Nephron progenitor cell (in vitro differentiated cells): ENCODE results near the gene TMEM156.

Experiments
- DNase-seq: peaks from one replicate; pipeline ENCODE4 v3.0.0; 2021
- H3K27ac Mint-ChIP-seq: 2 replicates; pipeline ENCODE4 v1.8.0; 2021; ENCODE audit warnings: mild to moderate bottlenecking, moderate library complexity, mixed read lengths
- H3K27me3 Mint-ChIP-seq: 2 replicates; pipeline ENCODE4 v1.8.0; 2021; ENCODE audit warnings: mild to moderate bottlenecking, low read depth, mixed read lengths; ENCODE audit not compliant: poor library complexity
- H3K36me3 Mint-ChIP-seq: 2 replicates; pipeline ENCODE4 v1.8.0; 2021; ENCODE audit warnings: low read depth, mixed read lengths
- H3K4me1 Mint-ChIP-seq: 2 replicates; pipeline ENCODE4 v1.8.0; 2021; ENCODE audit warnings: mixed read lengths
- H3K4me3 Mint-ChIP-seq: 2 replicates; pipeline ENCODE4 v1.8.0; 2021; ENCODE audit warnings: mild to moderate bottlenecking, moderate library complexity, mixed read lengths
- H3K9me3 Mint-ChIP-seq: 2 replicates; pipeline ENCODE4 v1.8.0; 2021; ENCODE audit warnings: mild to moderate bottlenecking, moderate library complexity, mixed read lengths
- TF ChIP-seq, protein P1 (sequence below): fragments of 200-600 bp; sonication (generic); IDR thresholded peaks from 2 replicates; pipeline ENCODE4 v1.5.0; 2021; ENCODE audit warnings: antibody characterized with exemption

The TMEM156 gene

DNA sequence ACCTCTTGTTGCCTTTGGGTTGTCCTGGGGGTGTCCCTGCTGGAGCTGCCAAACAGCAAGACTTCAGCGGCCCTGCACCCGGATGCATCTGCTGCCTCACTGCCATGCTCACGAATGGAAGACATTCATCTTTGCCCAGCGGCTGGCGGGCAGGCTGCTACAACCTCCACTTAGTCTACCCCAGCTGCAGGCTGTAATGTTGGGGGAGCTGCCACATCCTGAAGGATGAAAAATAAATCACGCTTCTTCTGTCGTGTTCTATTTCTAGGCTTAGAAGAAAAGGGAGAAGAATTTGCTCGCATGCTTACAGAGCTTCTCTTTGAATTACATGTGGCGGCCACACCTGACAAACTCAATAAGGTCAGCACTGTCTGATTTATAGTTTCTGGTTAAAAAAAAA, 103.2 kb downstream of the TMEM156 start:
- H3K36me3 Mint-ChIP-seq = peaks cover 33% of the 10 kb centered on the region
- H3K9me3 Mint-ChIP-seq = no peaks in the 10 kb centered on the region
- peaks cover 74% of the 10 kb centered on the region for H3K4me1 Mint-ChIP-seq
- peak; percentile 21 for DNase-seq
- TF ChIP-seq, protein P1, sequence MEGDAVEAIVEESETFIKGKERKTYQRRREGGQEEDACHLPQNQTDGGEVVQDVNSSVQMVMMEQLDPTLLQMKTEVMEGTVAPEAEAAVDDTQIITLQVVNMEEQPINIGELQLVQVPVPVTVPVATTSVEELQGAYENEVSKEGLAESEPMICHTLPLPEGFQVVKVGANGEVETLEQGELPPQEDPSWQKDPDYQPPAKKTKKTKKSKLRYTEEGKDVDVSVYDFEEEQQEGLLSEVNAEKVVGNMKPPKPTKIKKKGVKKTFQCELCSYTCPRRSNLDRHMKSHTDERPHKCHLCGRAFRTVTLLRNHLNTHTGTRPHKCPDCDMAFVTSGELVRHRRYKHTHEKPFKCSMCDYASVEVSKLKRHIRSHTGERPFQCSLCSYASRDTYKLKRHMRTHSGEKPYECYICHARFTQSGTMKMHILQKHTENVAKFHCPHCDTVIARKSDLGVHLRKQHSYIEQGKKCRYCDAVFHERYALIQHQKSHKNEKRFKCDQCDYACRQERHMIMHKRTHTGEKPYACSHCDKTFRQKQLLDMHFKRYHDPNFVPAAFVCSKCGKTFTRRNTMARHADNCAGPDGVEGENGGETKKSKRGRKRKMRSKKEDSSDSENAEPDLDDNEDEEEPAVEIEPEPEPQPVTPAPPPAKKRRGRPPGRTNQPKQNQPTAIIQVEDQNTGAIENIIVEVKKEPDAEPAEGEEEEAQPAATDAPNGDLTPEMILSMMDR = no peak
- H3K4me3 Mint-ChIP-seq = peak overlapping the region; percentile 41
- no peaks in the 10 kb centered on the region for H3K27me3 Mint-ChIP-seq
- H3K27ac Mint-ChIP-seq = peak overlapping the region; percentile 87

DNA sequence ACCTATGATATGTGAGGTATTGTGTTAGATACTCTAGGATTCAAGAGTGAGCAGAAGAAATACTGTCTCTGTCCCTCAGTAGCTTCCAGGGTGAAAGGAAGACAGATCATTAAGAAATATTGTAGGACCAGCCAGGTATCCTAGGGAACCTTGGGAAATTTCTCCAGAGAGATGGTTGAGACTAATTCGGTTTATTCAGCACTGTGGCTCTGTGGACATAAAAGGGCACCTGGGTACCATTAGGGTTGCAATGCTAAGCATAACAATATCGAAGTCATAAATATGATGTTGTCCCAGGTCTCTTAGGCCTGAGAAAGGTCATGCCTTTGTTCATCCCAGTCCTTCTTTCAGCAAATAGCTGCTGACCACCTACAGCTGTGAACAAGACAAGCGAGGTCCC, 103.6 kb downstream of the TMEM156 start:
- peak overlapping the region; percentile 87 for H3K27ac Mint-ChIP-seq
- no peaks in the 10 kb centered on the region for H3K27me3 Mint-ChIP-seq
- TF ChIP-seq, protein P1 = no peak
- no peak for DNase-seq
- no peaks in the 10 kb centered on the region for H3K9me3 Mint-ChIP-seq
- H3K36me3 Mint-ChIP-seq = peaks cover 30% of the 10 kb centered on the region
- no peak overlapping the region for H3K4me3 Mint-ChIP-seq
- H3K4me1 Mint-ChIP-seq = peaks cover 78% of the 10 kb centered on the region

DNA sequence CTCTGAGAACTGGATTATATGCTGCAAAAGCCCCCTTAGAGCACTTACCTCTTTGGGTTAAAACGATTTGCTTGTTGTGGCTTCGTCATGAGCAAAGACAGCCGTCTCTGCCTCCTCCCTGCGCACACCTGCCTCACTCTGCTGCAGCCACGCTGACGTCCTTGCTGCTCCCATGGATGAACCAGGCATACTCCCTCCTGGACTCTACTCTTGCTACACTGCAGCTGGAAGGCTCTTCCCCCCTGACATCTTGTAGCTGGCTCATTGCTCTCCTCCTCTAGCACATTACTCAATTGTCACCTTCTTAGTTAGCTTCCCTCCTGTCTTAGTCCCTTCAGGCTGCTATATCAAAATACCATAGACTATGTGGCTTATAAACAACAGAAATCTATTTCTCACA, 105.3 kb downstream of the TMEM156 start:
- H3K9me3 Mint-ChIP-seq = no peaks in the 10 kb centered on the region
- peak overlapping the region; percentile 78 for H3K27ac Mint-ChIP-seq
- H3K36me3 Mint-ChIP-seq = peaks cover 16% of the 10 kb centered on the region
- peaks cover 93% of the 10 kb centered on the region for H3K4me1 Mint-ChIP-seq
- TF ChIP-seq, protein P1 = no peak
- H3K4me3 Mint-ChIP-seq = peak overlapping the region; percentile 56
- DNase-seq = no peak
- no peaks in the 10 kb centered on the region for H3K27me3 Mint-ChIP-seq

DNA sequence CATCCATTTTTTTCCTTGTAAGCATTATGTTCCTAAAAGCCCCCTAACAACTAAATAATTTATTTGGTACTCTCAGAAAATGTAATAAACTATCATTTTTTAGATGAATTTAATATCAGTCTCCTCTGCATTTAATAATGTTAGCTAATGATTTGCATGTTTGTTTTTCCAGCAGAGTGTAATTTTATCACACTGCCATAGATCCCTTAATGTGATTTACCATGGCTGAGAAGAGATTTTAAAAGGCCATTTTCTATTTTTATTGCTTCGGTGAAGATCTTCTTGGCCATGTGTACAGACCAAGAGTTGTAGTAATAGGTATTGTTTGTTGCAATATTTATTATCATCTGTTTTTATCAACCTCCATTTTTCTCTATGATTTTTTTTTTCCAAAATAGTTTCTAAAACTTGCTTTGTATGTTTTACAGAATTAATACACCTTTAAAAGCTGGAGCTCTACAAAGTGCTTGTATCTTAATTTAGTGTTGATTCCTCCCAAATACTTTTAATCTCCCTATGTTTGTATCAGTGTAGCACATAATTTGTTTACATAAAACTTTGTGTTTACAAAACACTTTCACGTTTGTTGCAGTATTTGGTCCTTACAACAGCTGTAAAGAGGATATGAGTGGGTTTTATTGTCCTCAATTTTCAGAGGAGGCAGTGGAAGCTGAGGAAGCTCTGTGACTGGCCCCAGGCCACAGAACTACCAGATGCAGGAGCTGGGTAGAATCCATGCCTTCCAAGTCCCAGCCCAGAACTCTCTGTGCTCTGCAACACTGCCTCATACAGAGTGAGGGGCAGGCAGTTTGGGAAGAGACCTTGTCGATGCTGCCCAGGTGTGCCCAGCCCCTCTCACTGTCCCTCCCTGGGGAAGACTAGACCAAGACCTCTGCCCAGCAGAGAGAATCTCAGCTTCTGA, 106.5 kb downstream of the TMEM156 start:
- Mint-ChIP-seq H3K4me1 (peaks cover 98% of the 10 kb centered on the region), H3K9me3 (no peaks in the 10 kb centered on the region), H3K36me3 (peaks cover 9% of the 10 kb centered on the region), H3K27ac (no peak overlapping the region), H3K4me3 (no peak overlapping the region), H3K27me3 (no peaks in the 10 kb centered on the region)
- no peak for DNase-seq
- TF ChIP-seq, protein P1 = no peak

DNA sequence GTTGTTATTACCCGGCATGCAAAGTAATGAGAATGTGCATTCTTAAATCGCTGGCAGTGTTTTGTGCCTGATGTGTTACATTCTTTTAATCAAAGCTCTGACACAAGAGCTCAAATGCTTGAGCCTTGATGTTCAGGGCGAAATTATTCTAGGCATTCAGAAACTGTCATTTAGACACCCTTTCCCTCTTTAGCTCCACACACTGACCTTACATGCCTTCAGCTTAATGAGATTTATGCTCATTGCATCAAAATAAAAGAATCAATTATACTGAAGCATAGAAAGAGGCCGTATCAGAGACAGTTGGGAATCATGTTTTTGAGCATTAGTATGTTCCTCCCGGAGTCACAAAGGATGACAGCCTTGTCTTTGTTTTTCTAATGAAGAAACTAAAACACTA, 107.9 kb downstream of the TMEM156 start:
- H3K36me3 Mint-ChIP-seq = peaks cover 9% of the 10 kb centered on the region
- TF ChIP-seq, protein P1 = no peak
- no peak overlapping the region for H3K27ac Mint-ChIP-seq
- DNase-seq = no peak
- H3K4me3 Mint-ChIP-seq = no peak overlapping the region
- H3K27me3 Mint-ChIP-seq = no peaks in the 10 kb centered on the region
- H3K9me3 Mint-ChIP-seq = no peaks in the 10 kb centered on the region
- peaks cover 89% of the 10 kb centered on the region for H3K4me1 Mint-ChIP-seq

DNA sequence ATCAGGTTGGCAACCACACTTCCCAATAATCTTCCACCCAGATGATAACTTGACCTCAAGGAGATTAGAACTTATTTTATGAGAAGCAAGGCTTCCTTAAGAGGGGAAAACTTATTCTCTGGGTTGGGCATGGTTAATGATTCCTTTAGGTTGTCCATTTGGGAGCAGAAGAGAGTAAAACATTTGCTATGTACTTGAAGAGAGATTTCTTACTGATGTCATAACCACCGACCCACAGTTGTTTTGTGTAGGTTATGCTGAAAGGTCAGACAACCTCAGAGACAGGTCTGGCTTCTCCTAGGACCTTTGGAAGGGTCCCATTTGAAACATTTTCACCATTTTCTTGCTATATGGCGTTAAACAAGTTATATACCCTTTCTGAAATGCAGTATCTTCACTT, 108.5 kb downstream of the TMEM156 start:
- DNase-seq = no peak
- peaks cover 83% of the 10 kb centered on the region for H3K4me1 Mint-ChIP-seq
- TF ChIP-seq, protein P1 = no peak
- no peaks in the 10 kb centered on the region for H3K9me3 Mint-ChIP-seq
- H3K27me3 Mint-ChIP-seq = no peaks in the 10 kb centered on the region
- H3K4me3 Mint-ChIP-seq = no peak overlapping the region
- peaks cover 9% of the 10 kb centered on the region for H3K36me3 Mint-ChIP-seq
- no peak overlapping the region for H3K27ac Mint-ChIP-seq
